ENCODE data around the gene OPN5.
"Not testable (repeated sequence)": the region's sequence is repeated elsewhere in the genome, so short reads cannot be mapped to it uniquely, and the experiment has no call there.

OPN5 gene, protein sequence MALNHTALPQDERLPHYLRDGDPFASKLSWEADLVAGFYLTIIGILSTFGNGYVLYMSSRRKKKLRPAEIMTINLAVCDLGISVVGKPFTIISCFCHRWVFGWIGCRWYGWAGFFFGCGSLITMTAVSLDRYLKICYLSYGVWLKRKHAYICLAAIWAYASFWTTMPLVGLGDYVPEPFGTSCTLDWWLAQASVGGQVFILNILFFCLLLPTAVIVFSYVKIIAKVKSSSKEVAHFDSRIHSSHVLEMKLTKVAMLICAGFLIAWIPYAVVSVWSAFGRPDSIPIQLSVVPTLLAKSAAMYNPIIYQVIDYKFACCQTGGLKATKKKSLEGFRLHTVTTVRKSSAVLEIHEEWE

DNA sequence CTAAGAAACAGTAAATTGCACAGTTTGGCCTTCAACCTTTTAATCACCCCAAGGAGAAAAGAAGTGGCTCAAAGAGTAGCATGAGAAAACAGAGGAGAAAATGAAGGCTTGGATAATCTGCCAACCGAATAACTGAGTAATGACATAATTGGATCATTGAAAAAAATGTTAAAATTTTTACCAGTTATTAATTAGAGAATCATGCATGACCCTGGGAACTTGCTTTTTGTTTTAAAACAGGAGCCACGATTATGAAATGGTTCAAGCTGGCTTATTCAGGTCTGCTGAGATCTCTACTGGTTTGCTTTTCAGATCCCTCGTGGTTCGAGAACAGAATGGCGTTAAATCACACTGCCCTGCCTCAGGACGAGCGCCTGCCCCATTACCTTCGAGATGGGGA lies at the start of gene OPN5:
OPN5 (plus strand) TSS at position 301 of the 400 bp plus-strand sequence; CDS start at position 336, 35 bp downstream.
- DNase-seq (ENCODE audit: low read depth in 1 of 2, low spot score in 1 of 2): no peak

DNA sequence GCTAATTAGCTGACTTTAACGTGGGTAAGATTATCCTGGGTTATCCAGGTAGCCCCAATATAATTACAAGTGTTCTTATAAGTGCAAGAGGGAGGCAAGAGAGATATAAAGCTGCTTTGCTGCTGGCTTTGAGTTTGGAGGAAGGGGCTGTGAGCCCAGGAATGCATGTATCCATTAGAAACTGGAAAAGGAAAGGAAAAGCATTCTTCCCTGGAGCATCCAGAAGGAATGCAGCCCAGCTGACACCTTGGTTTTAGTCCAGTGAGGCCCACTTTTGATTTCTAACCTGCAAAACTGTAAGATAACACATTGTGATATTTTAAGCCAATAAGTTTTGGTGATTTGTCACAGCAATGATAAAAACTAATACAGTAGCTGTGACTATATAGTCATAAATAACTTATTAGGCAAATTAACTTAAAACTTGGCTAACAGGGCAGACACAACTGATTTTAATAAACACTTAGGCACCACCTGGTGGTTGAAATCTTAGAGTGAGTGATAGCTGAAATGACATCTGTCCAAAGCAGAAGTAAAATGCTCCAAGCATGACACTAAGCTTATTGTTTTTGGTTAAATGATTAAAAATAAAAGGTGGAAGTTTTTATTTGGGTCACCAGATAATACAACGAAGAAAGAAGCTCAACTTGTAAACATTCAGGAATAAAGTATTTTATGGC lies 47.8 kb upstream of the OPN5 start:
- no peak for DNase-seq (ENCODE audit: low read depth in 1 of 2, low spot score in 1 of 2)

DNA sequence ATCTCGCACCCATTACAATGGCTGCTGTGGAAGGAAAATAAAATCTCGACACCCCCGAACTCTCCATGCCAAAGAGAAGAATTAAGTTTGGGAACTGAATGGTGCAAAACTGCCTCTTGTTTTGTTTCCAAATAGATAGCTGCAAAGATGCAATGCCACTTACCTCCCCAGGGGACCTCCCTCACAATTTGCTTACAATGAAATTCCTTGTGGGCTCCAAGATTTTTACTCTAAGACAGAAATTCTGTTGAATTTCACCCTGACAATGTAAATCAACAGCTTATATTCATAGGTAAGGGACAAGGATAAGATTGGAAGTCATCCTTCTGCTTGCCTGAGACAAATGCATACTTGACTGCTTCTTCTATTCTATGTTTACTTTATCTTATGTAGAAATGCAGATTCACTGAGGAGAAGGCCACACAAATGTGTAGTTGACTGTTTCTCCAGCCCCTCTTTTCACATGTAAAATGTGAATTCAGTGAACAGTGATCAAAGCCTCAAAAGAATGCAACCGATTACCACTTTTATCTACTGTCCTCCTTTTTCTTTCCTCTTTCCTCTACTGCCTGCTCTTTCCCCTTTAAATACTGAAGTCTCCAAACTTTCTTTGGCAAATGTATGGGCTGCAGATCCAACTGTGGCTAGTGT lies 46.9 kb upstream of the OPN5 start:
- no peak for DNase-seq (ENCODE audit: low read depth in 1 of 2, low spot score in 1 of 2)

DNA sequence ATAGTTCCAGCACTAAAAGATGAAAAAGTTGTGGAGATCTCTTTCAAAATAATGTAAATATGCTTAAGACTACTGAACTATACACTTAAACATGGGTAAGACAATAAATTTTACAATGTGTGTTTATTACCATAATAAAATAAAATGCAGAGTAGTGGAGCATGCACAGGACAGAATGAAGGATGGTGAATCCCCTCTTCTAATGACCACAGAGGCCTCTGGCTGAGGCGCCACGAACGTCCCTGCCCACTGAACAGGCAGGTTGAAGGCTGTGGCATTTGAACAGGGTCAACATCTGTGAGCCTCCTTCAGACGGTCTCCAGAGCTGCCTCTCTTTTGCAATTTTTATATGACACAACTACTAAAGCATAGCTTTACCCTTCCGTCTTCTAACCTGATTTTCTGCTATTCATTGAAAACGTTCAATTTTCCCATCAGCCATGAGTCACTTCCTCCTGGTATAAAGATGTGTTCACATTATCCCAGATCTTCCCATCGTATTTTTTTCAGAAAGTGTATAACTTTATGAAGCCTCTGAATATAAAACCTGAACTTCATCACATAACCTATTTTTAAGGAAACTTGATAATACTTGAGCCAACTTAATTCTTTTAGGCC lies 45.6 kb upstream of the OPN5 start:
- no peak for DNase-seq (ENCODE audit: low read depth in 1 of 2, low spot score in 1 of 2)

DNA sequence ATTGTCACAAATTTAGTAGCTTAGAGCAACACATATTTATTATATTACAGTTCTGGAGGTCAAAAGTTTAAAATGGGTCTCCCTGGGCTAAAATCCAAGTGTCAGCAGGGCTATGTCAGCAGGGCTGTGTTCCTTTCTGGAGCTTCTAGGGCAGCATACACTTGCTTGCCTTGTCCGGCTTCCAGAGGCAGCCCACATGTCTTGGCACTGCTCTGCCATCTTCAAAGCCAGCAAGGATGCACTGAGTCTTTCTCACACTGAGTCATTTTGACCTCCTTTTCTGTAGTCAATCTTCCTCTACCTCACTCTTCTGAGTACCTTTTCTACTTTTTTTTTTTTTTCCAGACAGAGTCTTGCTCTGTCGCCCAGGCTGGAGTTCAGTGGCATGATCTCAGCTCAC lies 44.4 kb upstream of the OPN5 start:
- no peak for DNase-seq (ENCODE audit: low read depth in 1 of 2, low spot score in 1 of 2)

DNA sequence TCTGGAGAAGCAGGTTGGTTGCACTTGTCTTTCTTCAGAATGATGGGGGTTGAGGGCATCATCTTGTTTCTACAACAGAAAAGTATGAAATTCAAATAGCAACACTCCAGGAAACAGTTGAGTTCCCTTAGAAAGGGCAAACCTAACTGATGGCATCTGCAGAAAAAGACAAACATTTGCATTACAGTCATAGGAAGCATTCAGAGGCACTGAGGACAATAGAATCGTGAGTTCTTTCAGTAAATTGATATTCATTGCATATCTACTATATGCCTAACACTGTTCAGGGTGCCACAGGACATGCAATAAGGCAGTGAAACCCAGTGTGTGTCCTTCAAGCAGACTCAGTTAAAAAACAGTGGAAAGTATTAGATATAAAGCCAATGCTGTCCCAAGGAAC lies 41.1 kb upstream of the OPN5 start:
- no peak for DNase-seq (ENCODE audit: low read depth in 1 of 2, low spot score in 1 of 2)

DNA sequence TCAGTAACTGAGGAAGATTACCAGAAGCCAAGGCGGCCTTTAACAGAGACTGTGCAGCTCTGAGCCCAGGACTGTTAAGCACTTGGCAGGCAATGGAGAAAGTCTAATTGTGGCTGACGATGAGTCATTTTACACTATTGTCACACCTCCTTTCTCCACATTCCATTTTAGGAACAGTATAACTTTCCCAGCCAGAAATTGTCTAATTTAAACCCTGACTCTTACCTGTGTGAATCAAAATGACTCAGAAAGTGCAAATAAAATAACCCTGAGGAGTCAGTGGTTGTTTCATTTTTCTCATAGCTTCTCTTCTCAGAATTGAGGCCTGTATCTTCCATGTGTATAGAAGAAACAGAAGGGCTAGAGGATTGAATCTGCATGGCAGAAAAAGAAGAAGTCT lies 40.0 kb upstream of the OPN5 start:
- no peak for DNase-seq (ENCODE audit: low read depth in 1 of 2, low spot score in 1 of 2)

DNA sequence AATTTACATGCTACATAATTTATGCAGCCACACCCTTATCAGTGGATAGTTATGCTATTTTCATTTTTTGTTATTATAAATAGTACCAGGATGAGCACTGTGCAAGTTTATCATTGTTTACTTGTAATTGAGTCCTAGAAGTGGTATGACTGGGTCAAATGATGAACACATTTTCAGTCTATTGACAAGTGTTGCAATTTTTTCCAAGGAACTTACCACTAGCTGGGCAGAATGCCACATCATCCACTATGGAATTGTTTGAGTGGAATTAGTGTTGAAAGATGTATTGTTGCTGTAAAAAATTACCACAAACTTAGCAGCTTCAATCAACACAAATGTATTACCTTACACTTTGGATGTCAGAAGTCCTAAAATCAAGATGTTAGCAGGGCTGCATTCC lies 38.1 kb upstream of the OPN5 start:
- no peak for DNase-seq (ENCODE audit: low read depth in 1 of 2, low spot score in 1 of 2)

DNA sequence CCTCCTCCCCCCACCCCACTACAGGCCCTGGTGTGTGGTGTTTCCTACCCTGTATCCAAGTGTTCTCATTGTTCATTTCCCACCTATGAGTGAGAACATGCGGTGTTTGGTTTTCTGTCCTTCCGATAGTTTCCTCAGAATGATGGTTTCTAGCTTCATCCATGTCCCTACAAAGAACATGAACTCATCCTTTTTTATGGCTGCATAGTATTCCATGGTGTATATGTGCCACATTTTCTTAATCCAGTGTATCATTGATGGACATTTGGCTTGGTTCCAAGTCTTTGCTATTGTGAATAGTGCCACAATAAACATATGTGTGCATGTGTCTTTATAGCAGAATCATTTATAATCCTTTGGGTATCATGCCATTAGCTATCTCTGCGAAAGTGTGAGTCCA lies 36.6 kb upstream of the OPN5 start:
- not testable (repeated sequence) for DNase-seq (ENCODE audit: low read depth in 1 of 2, low spot score in 1 of 2)

DNA sequence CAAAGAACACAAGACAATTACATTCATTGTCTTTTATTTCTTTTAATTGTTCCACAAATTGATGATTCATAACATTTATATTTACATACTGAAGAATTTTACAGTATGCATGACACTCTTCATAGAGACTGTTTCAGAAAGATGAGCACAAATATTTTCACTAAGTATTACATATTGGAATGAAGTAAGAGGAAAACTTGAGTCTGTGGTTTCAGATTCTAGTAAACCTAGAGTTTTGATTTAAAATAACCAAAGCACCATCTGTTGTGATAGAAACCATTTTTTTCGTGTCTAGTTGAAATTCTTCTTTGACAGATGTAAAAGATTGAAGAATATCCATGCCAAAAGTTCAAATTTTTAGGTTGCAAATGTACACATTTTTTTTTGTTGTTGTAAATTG lies 32.1 kb upstream of the OPN5 start:
- DNase-seq (ENCODE audit: low read depth in 1 of 2, low spot score in 1 of 2): no peak

DNA sequence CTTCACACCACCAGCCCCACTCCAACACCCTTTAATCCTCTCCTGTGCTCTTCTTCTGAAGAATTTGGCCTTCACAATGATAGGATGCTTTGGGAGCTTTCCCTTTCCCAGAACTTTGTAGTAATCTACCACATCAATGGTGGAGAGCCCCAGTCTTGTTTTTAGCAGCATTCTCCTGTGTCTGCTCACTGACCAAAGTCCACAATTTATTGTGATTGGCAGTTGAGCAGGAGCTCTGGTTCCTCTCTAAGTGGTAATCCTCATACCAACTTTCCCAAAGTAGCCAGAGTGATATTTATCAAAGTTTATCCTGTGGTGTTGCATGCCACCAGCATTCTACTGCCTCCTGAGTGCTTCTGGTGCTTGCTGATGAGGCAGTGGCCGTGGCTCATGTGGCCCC lies 29.0 kb upstream of the OPN5 start:
- DNase-seq (ENCODE audit: low read depth in 1 of 2, low spot score in 1 of 2): no peak

DNA sequence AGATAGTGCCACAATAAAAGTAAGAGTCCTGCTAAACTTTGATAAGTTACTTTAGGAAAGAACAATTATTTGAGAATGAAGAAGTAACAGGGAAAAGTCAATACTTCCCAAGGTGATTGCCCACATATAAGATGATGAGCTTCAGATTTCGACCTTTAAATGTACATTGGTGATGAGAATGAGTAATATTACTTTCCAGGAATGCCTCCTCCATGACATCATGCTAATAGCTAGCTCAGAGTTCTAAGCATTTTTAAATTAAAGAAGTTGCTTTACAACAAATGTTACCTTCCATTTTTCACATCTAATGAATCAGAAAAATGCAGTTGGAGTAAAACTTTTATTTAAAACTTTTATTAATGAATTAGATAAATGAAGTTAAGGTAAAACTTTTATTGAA lies 22.5 kb upstream of the OPN5 start:
- no peak for DNase-seq (ENCODE audit: low read depth in 1 of 2, low spot score in 1 of 2)

DNA sequence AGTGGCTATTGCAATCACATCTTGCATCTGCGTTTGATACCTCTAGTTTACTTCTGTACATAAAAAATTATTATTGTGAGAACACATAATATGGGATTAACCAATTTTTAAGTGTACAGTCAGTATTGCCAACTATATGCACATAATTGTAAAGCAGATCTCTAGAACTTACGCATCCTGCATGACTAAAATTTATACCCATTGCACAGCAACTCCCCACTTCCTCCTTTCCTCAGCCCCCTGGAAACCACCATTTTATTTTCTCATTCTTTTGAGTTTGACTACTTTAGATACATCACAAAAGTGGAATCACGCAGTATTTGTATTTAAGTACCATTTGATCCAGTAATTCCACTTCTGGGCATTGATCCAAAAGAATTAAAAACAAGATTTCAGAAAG lies 19.3 kb upstream of the OPN5 start:
- DNase-seq (ENCODE audit: low read depth in 1 of 2, low spot score in 1 of 2): no peak

DNA sequence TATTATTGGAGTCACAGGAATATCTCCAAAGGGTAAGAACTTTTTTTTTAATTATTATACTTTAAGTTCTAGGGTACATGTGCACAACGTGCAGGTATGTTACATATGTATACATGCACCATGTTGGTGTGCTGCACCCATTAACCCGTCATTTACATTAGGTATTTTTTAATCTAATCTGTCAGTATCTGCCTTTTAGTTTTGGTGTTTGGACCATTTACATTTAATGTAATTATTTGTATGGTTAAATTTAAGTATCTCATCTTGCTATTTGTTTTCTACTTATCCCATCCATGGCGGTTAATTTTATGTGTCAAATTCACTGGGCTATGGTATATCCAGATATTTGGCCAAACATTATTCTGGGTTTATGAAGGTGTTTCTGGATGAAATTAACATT lies 15.4 kb upstream of the OPN5 start:
- no peak for DNase-seq (ENCODE audit: low read depth in 1 of 2, low spot score in 1 of 2)

DNA sequence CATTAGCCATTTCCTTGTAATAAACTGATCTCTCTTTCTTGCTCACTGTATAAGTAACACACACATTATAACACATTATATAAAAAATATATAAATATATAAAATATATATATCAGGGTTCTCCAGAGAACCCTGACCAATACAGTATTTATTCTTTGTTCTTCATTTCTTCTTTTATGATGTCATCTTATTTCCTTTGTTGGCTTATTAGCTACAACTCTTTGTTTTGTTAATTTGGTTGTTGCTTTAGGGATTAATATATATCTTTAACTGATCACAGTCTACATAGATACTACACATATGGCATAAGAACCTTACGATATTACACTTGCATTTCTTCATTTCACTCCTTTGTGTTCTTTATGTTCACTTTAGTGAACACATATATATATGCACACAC lies 14.7 kb upstream of the OPN5 start:
- no peak for DNase-seq (ENCODE audit: low read depth in 1 of 2, low spot score in 1 of 2)

DNA sequence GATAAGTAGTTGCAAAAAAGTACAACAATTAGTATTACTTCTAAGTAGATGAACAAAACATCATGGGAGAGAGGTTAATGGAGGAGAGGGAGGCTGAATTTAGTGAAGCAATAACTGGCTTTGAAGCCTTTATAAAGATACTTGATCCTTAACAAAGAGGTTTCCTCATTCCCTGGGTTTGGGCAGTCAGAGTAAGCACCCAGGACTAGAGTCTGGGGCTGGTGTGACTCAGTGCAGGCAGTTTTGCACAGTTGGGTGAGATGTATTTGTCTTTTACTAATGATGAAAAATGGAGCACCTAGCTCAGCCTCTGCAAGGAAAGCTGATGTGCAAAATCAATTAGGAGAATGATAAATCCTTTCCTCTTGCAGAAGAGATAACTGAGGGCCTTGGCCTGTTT lies 11.8 kb upstream of the OPN5 start:
- DNase-seq (ENCODE audit: low read depth in 1 of 2, low spot score in 1 of 2): no peak

DNA sequence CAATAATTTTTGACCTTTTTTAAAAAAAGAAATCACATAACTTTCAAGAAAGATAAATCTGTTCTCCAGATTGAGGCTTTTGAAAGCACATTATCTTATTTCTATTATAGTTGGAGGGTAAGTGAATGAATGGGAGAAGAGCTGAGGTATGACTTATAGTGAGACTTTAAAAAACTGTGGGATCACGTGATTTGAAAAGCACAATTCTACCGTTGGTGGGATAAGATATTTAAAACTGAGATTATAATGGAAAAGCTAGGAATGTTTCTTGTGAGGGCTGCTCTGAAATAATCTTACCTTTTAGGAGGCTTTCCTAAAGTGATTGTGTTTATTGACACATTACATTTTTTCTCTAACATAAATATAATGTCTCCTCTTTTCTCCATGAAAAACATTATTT lies 9.5 kb upstream of the OPN5 start:
- DNase-seq (ENCODE audit: low read depth in 1 of 2, low spot score in 1 of 2): no peak

DNA sequence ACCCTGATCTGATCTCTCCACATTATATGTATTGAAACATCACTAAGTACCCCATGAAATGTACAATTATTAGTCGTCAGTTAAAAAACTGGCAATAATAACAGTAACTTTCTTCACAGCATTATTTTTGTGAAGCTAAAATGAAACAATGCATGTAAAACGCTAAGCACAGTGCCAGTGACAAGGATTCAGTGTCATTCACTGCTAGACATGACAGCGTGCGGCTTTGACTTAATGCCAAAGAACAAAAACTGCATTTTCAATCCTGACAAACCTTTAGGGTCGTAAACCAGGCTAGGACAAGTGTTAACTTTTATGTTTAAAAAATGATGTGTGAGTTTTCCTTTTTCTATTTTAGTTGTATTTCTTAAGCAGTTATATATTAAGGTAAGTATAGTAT lies 8.8 kb upstream of the OPN5 start:
- no peak for DNase-seq (ENCODE audit: low read depth in 1 of 2, low spot score in 1 of 2)

DNA sequence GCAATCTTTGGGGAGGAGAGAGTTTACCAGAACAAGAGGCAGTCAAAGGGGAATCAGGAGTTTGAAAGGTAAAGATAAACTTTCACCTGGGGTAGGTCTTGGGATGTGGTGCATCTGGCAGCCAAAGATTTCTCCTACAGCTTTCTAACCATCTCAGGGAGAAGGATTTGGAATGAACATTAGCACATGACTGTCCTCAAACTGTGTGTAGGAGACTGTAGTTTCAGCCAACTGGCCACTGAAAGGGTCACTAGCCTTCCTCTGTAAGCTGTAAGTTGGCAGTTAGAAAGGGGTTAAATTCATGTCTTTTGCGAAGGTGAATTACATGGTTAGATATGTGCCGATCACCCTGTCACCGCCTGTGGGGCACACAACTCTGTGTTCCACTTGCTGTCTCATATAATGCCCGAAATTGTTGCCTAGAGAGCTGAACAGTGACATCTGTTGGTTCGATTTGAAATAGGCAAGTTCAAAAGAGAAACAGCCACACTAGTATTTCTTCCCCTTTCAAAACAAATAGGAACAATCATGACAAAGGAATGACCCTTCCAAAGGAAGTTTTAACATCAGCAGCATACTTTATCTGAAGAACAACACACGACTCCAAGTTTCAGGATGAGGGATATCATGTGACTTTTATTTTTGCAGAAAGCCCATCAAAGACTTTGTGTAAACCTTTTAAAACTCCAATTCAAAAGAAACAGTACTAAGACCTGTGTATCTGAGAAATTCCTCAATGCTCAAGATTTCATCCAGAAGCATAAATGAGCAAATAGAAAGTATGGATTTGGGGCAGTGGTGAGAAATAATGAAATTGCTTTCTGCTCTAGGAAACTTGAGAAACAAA lies 1.1 kb upstream of the OPN5 start:
- peak; percentile 0 to 20 for DNase-seq (ENCODE audit: low read depth in 1 of 2, low spot score in 1 of 2)

DNA sequence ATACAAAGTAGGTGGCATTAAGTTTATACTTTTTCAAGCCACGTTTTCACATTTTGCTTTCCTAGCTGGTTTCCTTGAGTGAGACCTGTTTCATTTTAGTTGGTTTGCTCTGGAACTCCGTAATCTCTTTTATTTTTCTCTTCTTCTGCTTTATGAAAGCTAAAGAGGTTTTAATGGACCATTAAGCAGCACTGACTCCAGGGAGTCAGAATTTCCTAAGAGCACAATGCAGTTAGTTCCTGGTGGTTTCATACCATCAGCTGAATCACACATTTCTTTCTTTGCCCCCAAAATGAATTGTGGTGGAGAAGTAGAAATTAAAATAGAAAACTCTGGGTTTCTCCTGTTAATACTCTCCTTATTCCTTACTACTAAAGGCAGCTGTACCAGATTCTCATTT lies 3.4 kb downstream of the OPN5 start:
- no peak for DNase-seq (ENCODE audit: low read depth in 1 of 2, low spot score in 1 of 2)
